Nephron (organoid): ENCODE results near the gene ACACA.

Experiments
- H3K27ac Mint-ChIP-seq, 3 experiments: 2 replicates each; pipeline ENCODE4 v1.8.0; 2020; ENCODE audit warnings: mixed read lengths in 3 of 3, mild to moderate bottlenecking in 2 of 3, moderate library complexity in 1 of 3
- H3K27me3 Mint-ChIP-seq: 2 replicates; pipeline ENCODE4 v1.8.0; 2021; ENCODE audit warnings: low read depth, mild to moderate bottlenecking, moderate library complexity, mixed read lengths
- H3K36me3 Mint-ChIP-seq: 2 replicates; pipeline ENCODE4 v1.8.0; 2020; ENCODE audit warnings: low read depth, mixed read lengths
- H3K4me1 Mint-ChIP-seq: 2 replicates; pipeline ENCODE4 v1.8.0; 2020; ENCODE audit warnings: mixed read lengths
- H3K4me3 Mint-ChIP-seq, 3 experiments: 2 replicates each; pipeline ENCODE4 v1.8.0; 2020; ENCODE audit warnings: mild to moderate bottlenecking in 3 of 3, mixed read lengths in 3 of 3, moderate library complexity in 2 of 3
- H3K9me3 Mint-ChIP-seq: 2 replicates; pipeline ENCODE4 v1.8.0; 2020; ENCODE audit warnings: mixed read lengths
- TF ChIP-seq, protein P1 (sequence below), 3 experiments: fragments of 200-600 bp; sonication (generic); IDR thresholded peaks; one replicate each; pipeline ENCODE4 v1.5.0; 2021; ENCODE audit warnings: antibody characterized with exemption in 3 of 3; ENCODE audit not compliant: unreplicated experiment in 3 of 3

Gene ACACA

DNA sequence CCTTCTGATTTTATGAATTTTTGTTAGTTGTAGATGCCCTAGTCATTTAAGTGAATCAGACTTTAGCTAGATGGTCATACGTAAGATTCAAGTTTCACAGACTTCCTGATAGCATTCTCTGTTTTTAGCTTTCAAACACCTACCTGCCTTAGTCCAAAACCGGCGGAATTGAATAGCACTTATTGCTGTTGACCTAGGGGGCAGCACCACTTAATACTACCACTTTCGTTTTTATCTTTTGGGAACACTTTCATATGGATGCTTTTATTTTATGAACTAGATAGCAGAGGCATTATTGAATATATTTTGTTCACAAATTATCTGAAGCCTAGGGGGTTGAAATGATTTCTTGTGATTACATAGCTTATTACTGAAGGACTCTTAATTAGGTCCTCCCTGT is 31.5 kb upstream of the ACACA start:
- TF ChIP-seq, protein P1, sequence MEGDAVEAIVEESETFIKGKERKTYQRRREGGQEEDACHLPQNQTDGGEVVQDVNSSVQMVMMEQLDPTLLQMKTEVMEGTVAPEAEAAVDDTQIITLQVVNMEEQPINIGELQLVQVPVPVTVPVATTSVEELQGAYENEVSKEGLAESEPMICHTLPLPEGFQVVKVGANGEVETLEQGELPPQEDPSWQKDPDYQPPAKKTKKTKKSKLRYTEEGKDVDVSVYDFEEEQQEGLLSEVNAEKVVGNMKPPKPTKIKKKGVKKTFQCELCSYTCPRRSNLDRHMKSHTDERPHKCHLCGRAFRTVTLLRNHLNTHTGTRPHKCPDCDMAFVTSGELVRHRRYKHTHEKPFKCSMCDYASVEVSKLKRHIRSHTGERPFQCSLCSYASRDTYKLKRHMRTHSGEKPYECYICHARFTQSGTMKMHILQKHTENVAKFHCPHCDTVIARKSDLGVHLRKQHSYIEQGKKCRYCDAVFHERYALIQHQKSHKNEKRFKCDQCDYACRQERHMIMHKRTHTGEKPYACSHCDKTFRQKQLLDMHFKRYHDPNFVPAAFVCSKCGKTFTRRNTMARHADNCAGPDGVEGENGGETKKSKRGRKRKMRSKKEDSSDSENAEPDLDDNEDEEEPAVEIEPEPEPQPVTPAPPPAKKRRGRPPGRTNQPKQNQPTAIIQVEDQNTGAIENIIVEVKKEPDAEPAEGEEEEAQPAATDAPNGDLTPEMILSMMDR (IDR thresholded peaks at IDR 0.05; ENCODE audit: unreplicated experiment in 3 of 3), result no peak
- Mint-ChIP-seq H3K4me3 (no peak overlapping the region), H3K4me1 (no peaks in the 10 kb centered on the region), H3K36me3 (peaks cover 54% of the 10 kb centered on the region), H3K27ac (no peak overlapping the region), H3K27me3 (no peaks in the 10 kb centered on the region), H3K9me3 (no peaks in the 10 kb centered on the region)

DNA sequence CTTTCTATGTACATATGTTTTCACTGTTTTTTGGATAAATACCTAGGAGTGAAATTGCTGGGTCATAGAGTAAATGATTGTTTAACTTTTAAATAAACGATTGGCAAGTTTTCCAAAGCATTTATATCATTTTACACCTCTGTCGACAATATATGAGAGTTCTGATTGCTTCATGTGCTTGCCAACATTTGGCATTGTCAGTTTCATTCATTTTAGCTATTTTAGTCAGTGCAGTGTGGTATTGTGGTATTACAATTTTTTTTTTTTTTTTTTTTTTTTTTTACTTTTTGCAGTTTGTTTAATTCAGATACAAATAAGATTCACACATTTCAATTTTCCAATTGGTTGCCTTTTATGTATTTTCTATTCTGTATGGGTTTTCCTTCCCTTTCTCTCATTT is 26.0 kb upstream of the ACACA start:
- TF ChIP-seq, protein P1 (IDR thresholded peaks at IDR 0.05; ENCODE audit: unreplicated experiment in 3 of 3), result no peak
- Mint-ChIP-seq H3K9me3 (no peaks in the 10 kb centered on the region), H3K4me1 (no peaks in the 10 kb centered on the region), H3K27me3 (no peaks in the 10 kb centered on the region), H3K36me3 (peaks cover 46% of the 10 kb centered on the region), H3K27ac (no peak overlapping the region), H3K4me3 (no peak overlapping the region)

DNA sequence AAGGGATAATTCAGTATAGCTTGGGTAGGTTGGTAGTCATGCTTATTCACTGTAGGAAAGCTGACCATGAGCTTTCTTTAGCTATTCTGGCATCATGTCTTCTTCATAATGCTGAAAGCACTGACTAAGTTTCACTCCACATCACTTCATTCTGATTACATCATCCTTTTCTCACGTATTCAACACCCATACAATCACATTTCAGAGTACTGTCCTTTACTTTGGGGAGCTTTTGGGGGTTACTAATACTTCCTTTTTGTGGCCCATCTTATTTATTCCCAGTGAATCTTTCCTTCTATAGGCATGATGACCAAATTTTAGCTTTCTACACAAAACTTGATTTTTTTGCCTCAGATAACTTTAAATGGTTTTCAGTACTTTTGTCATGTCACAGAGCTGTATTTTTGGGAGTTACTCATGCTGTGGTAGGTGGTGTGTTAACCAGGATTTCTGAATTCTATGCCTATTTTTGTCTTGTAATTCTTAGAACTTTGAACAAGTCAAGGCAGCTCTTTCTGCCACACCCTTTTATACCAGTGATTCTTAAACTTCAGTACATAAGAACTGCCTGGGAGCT is 23.5 kb upstream of the ACACA start:
- no peaks in the 10 kb centered on the region for H3K9me3 Mint-ChIP-seq
- TF ChIP-seq, protein P1 (IDR thresholded peaks at IDR 0.05; ENCODE audit: unreplicated experiment in 3 of 3), result no peak

DNA sequence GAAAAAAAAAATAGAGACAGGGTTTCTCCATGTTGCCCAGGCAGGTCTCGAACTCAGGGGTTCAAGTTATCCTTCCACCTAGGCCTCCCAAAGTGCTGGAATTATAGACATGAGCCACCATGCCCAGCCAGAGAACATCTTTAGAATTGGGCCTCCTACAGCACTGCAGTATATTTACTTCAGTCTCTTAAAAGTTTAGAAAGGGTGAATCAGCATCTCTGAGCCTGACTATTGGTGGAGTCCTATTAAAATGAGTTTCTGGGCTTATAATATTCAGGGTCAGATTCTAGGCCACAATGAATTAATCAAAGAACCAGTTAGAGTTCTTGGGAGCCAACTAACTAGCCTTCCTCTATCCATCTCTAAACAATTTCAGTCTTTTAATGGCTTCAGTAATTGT is 22.8 kb upstream of the ACACA start:
- H3K36me3 Mint-ChIP-seq, result peaks cover 51% of the 10 kb centered on the region
- H3K4me1 Mint-ChIP-seq, result no peaks in the 10 kb centered on the region
- H3K27me3 Mint-ChIP-seq, result no peaks in the 10 kb centered on the region
- TF ChIP-seq, protein P1 (IDR thresholded peaks at IDR 0.05; ENCODE audit: unreplicated experiment in 3 of 3), result no peak
- no peak overlapping the region for H3K4me3 Mint-ChIP-seq
- H3K27ac Mint-ChIP-seq, result no peak overlapping the region
- no peaks in the 10 kb centered on the region for H3K9me3 Mint-ChIP-seq

More for the DNA sequence above, 23.5 kb upstream of the ACACA start:
- Mint-ChIP-seq H3K36me3 (peaks cover 47% of the 10 kb centered on the region), H3K27me3 (no peaks in the 10 kb centered on the region), H3K27ac (no peak overlapping the region), H3K4me1 (no peaks in the 10 kb centered on the region), H3K4me3 (no peak overlapping the region)

DNA sequence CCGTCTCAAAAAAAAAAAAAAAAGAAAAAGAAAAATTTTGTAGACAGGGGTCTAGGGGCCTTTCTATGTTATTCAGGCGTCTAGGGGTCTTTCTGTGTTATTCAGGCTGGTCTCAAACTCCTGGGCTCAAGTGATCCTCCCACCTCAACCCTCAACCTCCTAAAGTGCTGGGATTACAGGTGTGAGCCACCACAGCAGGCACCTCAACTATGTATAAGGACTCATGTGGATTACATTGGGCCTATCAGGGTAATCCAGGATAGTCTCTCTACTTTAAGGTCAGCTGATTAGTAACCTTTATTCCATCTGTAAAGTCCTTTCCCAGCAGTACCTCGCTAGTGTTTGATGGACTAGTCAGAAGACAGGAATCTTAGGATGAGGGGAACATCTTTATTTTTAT is 22.4 kb upstream of the ACACA start:
- H3K36me3 Mint-ChIP-seq, result peaks cover 47% of the 10 kb centered on the region
- H3K4me3 Mint-ChIP-seq, result no peak overlapping the region
- TF ChIP-seq, protein P1 (IDR thresholded peaks at IDR 0.05; ENCODE audit: unreplicated experiment in 3 of 3), result no peak
- no peaks in the 10 kb centered on the region for H3K27me3 Mint-ChIP-seq
- no peak overlapping the region for H3K27ac Mint-ChIP-seq
- no peaks in the 10 kb centered on the region for H3K9me3 Mint-ChIP-seq
- H3K4me1 Mint-ChIP-seq, result no peaks in the 10 kb centered on the region

DNA sequence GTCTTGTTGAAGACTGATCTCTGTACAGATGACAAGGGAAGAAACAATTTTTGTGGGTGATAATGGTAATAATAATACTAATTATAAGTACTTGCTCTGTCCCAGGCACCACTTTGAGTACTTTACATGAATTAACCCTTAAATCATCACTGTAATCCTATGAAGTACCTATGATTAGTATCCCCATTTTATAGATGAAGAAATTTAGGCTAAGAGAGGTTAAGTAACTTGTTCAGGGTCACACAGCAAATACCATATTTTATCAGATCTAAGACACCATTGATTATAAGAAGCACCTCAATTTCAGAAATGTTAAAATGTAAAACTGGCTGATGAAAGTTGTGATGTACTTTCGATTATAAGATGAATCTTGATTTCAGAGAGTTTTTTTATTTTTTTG is 18.6 kb upstream of the ACACA start:
- TF ChIP-seq, protein P1 (IDR thresholded peaks at IDR 0.05; ENCODE audit: unreplicated experiment in 3 of 3), result no peak
- no peaks in the 10 kb centered on the region for H3K27me3 Mint-ChIP-seq
- no peaks in the 10 kb centered on the region for H3K4me1 Mint-ChIP-seq
- no peak overlapping the region for H3K4me3 Mint-ChIP-seq
- H3K9me3 Mint-ChIP-seq, result no peaks in the 10 kb centered on the region
- peaks cover 44% of the 10 kb centered on the region for H3K36me3 Mint-ChIP-seq
- H3K27ac Mint-ChIP-seq, result no peak overlapping the region
